Measurements from ENCODE around the gene TK2. TPM values are rescaled to one million over a fixed set of nuclear protein-coding genes. Genes with fewer than 3 reads are reported as not detected.

Gene TK2
- total and polyA plus RNA-seq, 7 donors: 4.0 to 14.7 (median 10.0) TPM

- DNase-seq (no peak), ATAC-seq (no peak)
- intact Hi-C loops (cut with DNase I): loop anchor here in 1 of 2 donors (5.0 to 10.0 kb wide), 2 partner anchors 73 to 124 kb away; partner anchors contain the start of gene CMTM3
- Histone ChIP-seq H3K4me3 (no peak overlapping the region), H3K36me3 (ENCODE audit: insufficient read depth in 1 of 2, low read depth in 1 of 2) (no peaks in the 10 kb centered on the region), H3K9me3 (no peaks in the 10 kb centered on the region), H3K27me3 (ENCODE audit: insufficient read depth in 3 of 3, low read length in 2 of 3) (peaks cover 0 to 8% (median 0%) of the 10 kb centered on the region in 3 donors), H3K27ac (no peak overlapping the region), H3K4me1 (no peaks in the 10 kb centered on the region)
- TF ChIP-seq CTCF (IDR thresholded peaks at IDR 0.05): no peak
- 86 to 90% (median 89%) methylated on average over 25 of the region's 25 CpGs for WGBS, 3 donors
These were observed 69.4 kb downstream of the TK2 start for GRCh38 chr16:66480265-66481080.

- 81 to 85% (median 83%) methylated on average over 4 to 5 of the region's 5 CpGs for WGBS, 3 donors
- Histone ChIP-seq H3K4me1 (no peaks in the 10 kb centered on the region), H3K36me3 (ENCODE audit: insufficient read depth in 1 of 2, low read depth in 1 of 2) (no peaks in the 10 kb centered on the region), H3K27me3 (ENCODE audit: insufficient read depth in 3 of 3, low read length in 2 of 3) (peaks cover 0 to 12% (median 0%) of the 10 kb centered on the region in 3 donors), H3K27ac (no peak overlapping the region), H3K9me3 (no peaks in the 10 kb centered on the region), H3K4me3 (no peak overlapping the region)
- no peak for DNase-seq
- intact Hi-C loops (cut with DNase I): loop anchor here (5.0 to 10.0 kb wide), 4 partner anchors 68 to 125 kb away; partner anchors contain the start of gene CMTM3 (in 1 of the 2)
- no peak for ATAC-seq
- TF ChIP-seq CTCF (IDR thresholded peaks at IDR 0.05): no peak
These were observed 70.2 kb downstream of the TK2 start for GRCh38 chr16:66479661-66480264.

- Histone ChIP-seq H3K27me3 (ENCODE audit: insufficient read depth in 3 of 3, low read length in 2 of 3) (peaks cover 0 to 12% (median 0%) of the 10 kb centered on the region in 3 donors), H3K36me3 (ENCODE audit: insufficient read depth in 1 of 2, low read depth in 1 of 2) (no peaks in the 10 kb centered on the region), H3K4me3 (no peak overlapping the region), H3K9me3 (no peaks in the 10 kb centered on the region), H3K4me1 (no peaks in the 10 kb centered on the region), H3K27ac (no peak overlapping the region)
- 18 to 29% (median 21%) methylated on average over 9 to 10 of the region's 10 CpGs for WGBS, 3 donors
- peak; percentile 69 for TF ChIP-seq CTCF (IDR thresholded peaks at IDR 0.05)
- DNase-seq (peak; percentile 73 to 85), ATAC-seq (peak; percentile 83 to 93 (median 88))
- intact Hi-C loops (cut with DNase I): loop anchor here in 1 of 2 donors (5.0 to 10.0 kb wide), 2 partner anchors 68 to 106 kb away; no protein-coding TSS in a partner anchor
These were observed 71.0 kb downstream of the TK2 start for GRCh38 chr16:66478733-66479511.

DNA sequence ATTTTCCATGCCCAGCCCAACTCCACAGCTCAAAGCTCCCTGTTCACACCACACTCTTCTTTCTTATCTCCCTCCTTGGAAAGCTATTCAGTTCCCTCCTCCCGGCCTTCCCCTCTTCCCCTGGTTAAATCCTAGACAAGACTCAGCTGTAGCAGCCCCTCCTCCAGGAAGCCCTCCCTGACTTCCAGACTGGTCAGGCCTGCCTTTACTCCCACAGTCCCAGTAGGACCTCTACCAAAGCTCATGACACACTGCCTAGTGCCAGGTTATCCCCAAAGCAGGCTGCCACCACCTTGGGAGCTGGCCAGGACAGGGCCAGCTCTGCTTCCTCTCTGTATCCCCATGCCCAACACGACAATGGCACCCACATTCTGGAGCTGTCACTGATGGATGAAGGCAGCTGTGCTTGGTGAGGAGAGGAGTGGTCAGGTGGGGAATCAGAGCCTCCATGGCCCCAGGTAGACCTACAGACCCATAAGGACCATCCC lies 72.8 kb downstream of the TK2 start:
- Histone ChIP-seq H3K9me3 (no peaks in the 10 kb centered on the region), H3K27ac (no peak overlapping the region), H3K27me3 (ENCODE audit: insufficient read depth in 3 of 3, low read length in 2 of 3) (peaks cover 0 to 12% (median 0%) of the 10 kb centered on the region in 3 donors), H3K36me3 (ENCODE audit: insufficient read depth in 1 of 2, low read depth in 1 of 2) (no peaks in the 10 kb centered on the region), H3K4me1 (no peaks in the 10 kb centered on the region), H3K4me3 (no peak overlapping the region)
- 57 to 65% (median 58%) methylated on average over 2 of the region's 2 CpGs for WGBS, 3 donors
- DNase-seq (no peak), ATAC-seq (no peak)
- intact Hi-C loops (cut with DNase I): loop anchor here in 1 of 2 donors (5.0 to 10.0 kb wide), 2 partner anchors 70 to 108 kb away; no protein-coding TSS in a partner anchor
- no peak for TF ChIP-seq CTCF (IDR thresholded peaks at IDR 0.05)
